ENCODE data around the gene AIP. TPM values are rescaled to one million over a fixed set of nuclear protein-coding genes. Genes with fewer than 3 reads are reported as not detected.

AIP gene
- total RNA-seq, 3 donors from 2014 or later: 66.4 to 84.5 (median 69.8) TPM

- DNase-seq (ENCODE audit: low spot score in 2 of 2): no peak
- H3K9me3 ChIP-seq: no peaks in the 10 kb centered on the region
- peaks cover 13 to 17% of the 10 kb centered on the region in 2 donors for H3K4me1 ChIP-seq
- H3K36me3 ChIP-seq: no peaks in the 10 kb centered on the region
- TF ChIP-seq POLR2AphosphoS5 (IDR thresholded peaks at IDR 0.05): no peak
- no peak for TF ChIP-seq POLR2A (IDR thresholded peaks at IDR 0.05)
- TF ChIP-seq CTCF (IDR thresholded peaks at IDR 0.05): no peak
- intact Hi-C loops (cut with DNase I; ENCODE audit: low total_unique reads): loop anchor here (10.0 kb wide), 1 partner anchor 106 kb away; the partner anchor contains the start of gene RAD9A
- no peaks in the 10 kb centered on the region for H3K27me3 ChIP-seq
- no peak overlapping the region for H3K27ac ChIP-seq
- H3K4me3 ChIP-seq: no peak overlapping the region
These were observed 18.2 kb downstream of the AIP start for GRCh38 chr11:67500831-67501715.

- Histone ChIP-seq H3K27ac (no peak overlapping the region), H3K36me3 (no peaks in the 10 kb centered on the region), H3K4me3 (no peak overlapping the region), H3K9me3 (no peaks in the 10 kb centered on the region), H3K27me3 (no peaks in the 10 kb centered on the region), H3K4me1 (peaks cover 17 to 19% of the 10 kb centered on the region in 2 donors)
- no peak for TF ChIP-seq CTCF (IDR thresholded peaks at IDR 0.05)
- no peak for TF ChIP-seq POLR2AphosphoS5 (IDR thresholded peaks at IDR 0.05)
- TF ChIP-seq POLR2A (IDR thresholded peaks at IDR 0.05): no peak
- no peak for DNase-seq (ENCODE audit: low spot score in 2 of 2)
- intact Hi-C loops (cut with DNase I; ENCODE audit: low total_unique reads): loop anchor here (10.0 kb wide), 1 partner anchor 107 kb away; the partner anchor contains the start of gene RAD9A
These were observed 19.0 kb downstream of the AIP start for GRCh38 chr11:67501854-67502253.

- TF ChIP-seq CTCF (IDR thresholded peaks at IDR 0.05) (no peak), POLR2AphosphoS5 (IDR thresholded peaks at IDR 0.05) (no peak), POLR2A (IDR thresholded peaks at IDR 0.05) (no peak)
- intact Hi-C loops (cut with DNase I; ENCODE audit: low total_unique reads): loop anchor here (10.0 kb wide), 1 partner anchor 108 kb away; the partner anchor contains the start of gene RAD9A
These were observed 19.6 kb downstream of the AIP start for GRCh38 chr11:67502328-67502979.

GRCh38 chr11:67503119-67504004 is 20.5 kb downstream of the AIP start:
- Histone ChIP-seq H3K36me3 (no peaks in the 10 kb centered on the region), H3K27ac (peak overlapping the region in 1 of 2 donors; percentile 98), H3K4me1 (peaks cover 17 to 27% of the 10 kb centered on the region in 2 donors), H3K9me3 (no peaks in the 10 kb centered on the region), H3K4me3 (peak overlapping the region; percentile 59 to 70 (median 70)), H3K27me3 (no peaks in the 10 kb centered on the region)
- TF ChIP-seq CTCF (IDR thresholded peaks at IDR 0.05) (no peak), POLR2A (IDR thresholded peaks at IDR 0.05) (no peak)
- intact Hi-C loops (cut with DNase I; ENCODE audit: low total_unique reads): loop anchor here (10.0 kb wide), 1 partner anchor 109 kb away; the partner anchor contains the start of gene RAD9A
- DNase-seq (ENCODE audit: low spot score in 2 of 2): no peak

More at GRCh38 chr11:67502328-67502979, 19.6 kb downstream of the AIP start:
- H3K4me3 ChIP-seq: no peak overlapping the region
- no peak for DNase-seq (ENCODE audit: low spot score in 2 of 2)
- peaks cover 17 to 25% of the 10 kb centered on the region in 2 donors for H3K4me1 ChIP-seq
- H3K36me3 ChIP-seq: no peaks in the 10 kb centered on the region
- no peaks in the 10 kb centered on the region for H3K9me3 ChIP-seq
- H3K27ac ChIP-seq: no peak overlapping the region
- no peaks in the 10 kb centered on the region for H3K27me3 ChIP-seq
